SK-N-MC (cell line): ENCODE results near the gene FHOD3.

Experiments
- EZH2 ChIP-seq: fragments of 200-600 bp; sonication (generic); IDR thresholded peaks from one replicate; pipeline ENCODE4 v1.6.1; 2017; ENCODE audit warnings: antibody characterized with exemption
- POLR2AphosphoS5 ChIP-seq: IDR thresholded peaks from 2 replicates; pipeline ENCODE4 v1.6.1; 2012; ENCODE audit warnings: mild to moderate bottlenecking, low read depth, low read length, borderline replicate concordance

DNA sequence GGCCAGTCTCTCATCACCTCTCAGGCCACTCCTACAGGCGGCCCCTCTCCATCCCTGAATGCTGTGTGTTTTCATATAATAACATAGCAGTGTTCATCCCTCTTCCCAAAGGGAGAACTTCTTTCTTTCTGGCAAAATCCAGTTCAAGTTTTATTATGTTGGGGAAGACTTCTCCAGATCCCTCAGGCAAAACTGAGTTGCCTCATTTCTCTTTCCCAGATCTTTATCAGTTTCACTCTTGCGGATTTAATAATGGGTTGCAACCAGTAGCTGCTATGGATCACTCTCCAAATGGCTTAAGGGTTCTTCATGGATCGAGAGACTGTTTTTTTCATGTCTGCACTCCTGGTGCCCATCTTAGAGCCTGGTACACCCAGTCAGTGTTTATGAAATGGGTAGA, 129.9 kb downstream of the FHOD3 start:
- TF ChIP-seq POLR2AphosphoS5 (no peak), EZH2 (no peak)
